Lung (tissue), 13 donors: Measurements from ENCODE around the gene MFRP. TPM values are rescaled to one million over a fixed set of nuclear protein-coding genes. Genes with fewer than 3 reads are reported as not detected.

ENCODE experiments used
- ATAC-seq: fragments of 200-7000 bp; cut with Tn5 transposase; one replicate; pipeline ENCODE4 v1.9.1; 2020; ENCODE audit warnings: moderate number of reproducible peaks; ENCODE audit not compliant: insufficient read depth, low FRiP score
- DNase-seq, 3 donors: peaks; one replicate each; pipeline ENCODE4 v3.0.0-alpha.2; 2013 to 2017
- H3K27ac ChIP-seq, 2 donors: one replicate each; pipeline ENCODE4 v1.5.1; 2013; ENCODE audit warnings: mild to moderate bottlenecking in 2 of 2, moderate library complexity in 2 of 2, control low read depth in 1 of 2, inconsistent platforms in 1 of 2, low read depth in 1 of 2, low read length in 1 of 2
- H3K27me3 ChIP-seq, 3 donors: one replicate each; pipeline ENCODE4 v1.5.1; 2013; ENCODE audit warnings: low read length in 2 of 3; ENCODE audit not compliant: control insufficient read depth in 3 of 3, insufficient read depth in 3 of 3
- H3K36me3 ChIP-seq, 4 donors: one replicate each; pipeline ENCODE4 v1.5.1; 2013; ENCODE audit warnings: low read length in 4 of 4, mild to moderate bottlenecking in 1 of 4, moderate library complexity in 1 of 4; ENCODE audit not compliant: control insufficient read depth in 4 of 4, insufficient read depth in 4 of 4
- H3K4me1 ChIP-seq, 5 donors: one replicate each; pipeline ENCODE4 v1.5.1; 2013; ENCODE audit warnings: low read length in 5 of 5, mild to moderate bottlenecking in 2 of 5, moderate library complexity in 1 of 5; ENCODE audit not compliant: control insufficient read depth in 5 of 5, insufficient read depth in 5 of 5
- H3K4me3 ChIP-seq: one replicate; pipeline ENCODE4 v1.5.1; 2013; ENCODE audit warnings: mild to moderate bottlenecking, control low read depth, moderate library complexity
- H3K9ac ChIP-seq, 2 donors: one replicate each; pipeline ENCODE4 v1.5.1; 2013; ENCODE audit warnings: low read length in 2 of 2, control low read depth in 1 of 2; ENCODE audit not compliant: insufficient read depth in 1 of 2
- H3K9me3 ChIP-seq, 4 donors: one replicate each; pipeline ENCODE4 v1.5.1; 2013; ENCODE audit warnings: low read length in 3 of 4, mild to moderate bottlenecking in 1 of 4, moderate library complexity in 1 of 4; ENCODE audit not compliant: control insufficient read depth in 4 of 4, insufficient read depth in 3 of 4
- CTCF ChIP-seq: IDR thresholded peaks from 2 replicates; pipeline ENCODE4 v1.5.1; 2012; ENCODE audit warnings: mild to moderate bottlenecking; ENCODE audit errors: control extremely low read depth, extremely low read depth
- whole genome bisulfite sequencing, 2 donors: extraction: QIAGEN DNeasy Blood & Tissue Kit; methylation state at CpG; one replicate each; pipeline ENCODE4 v1.1.7; 2013; 5-methylcytosine and 5-hydroxymethylcytosine counted together
- polyA plus RNA-seq, 2 donors: library from polyadenylated mRNA; stranded (reverse); fragments of 200-250 nt; gene quantifications; one replicate each; pipeline ENCODE4 v1.2.1, GENCODE V29; 2013
- small RNA-seq: library from RNA; depleted of rRNA; stranded (forward); fragments of <200 nt; gene quantifications from one replicate; pipeline ENCODE3, GENCODE V24; 2014; ENCODE audit warnings: low replicate concordance
- total RNA-seq, 2 donors: library from RNA; depleted of rRNA in 1 of 2; stranded (reverse); fragments of >200 nt in 1 of 2; gene quantifications; one replicate each; pipeline ENCODE4 v1.2.1, GENCODE V29; 2014 to 2021
- donor health status: control.
- donor health status: control.
- donor health status: Bipolar disorder and iron deficiency.
- donor health status: healthy.
- donor health status: DM: yes; HTN: yes; CAD: no.

The MFRP gene
- total and polyA plus RNA-seq, 4 donors = not detected

GRCh38 chr11:119293461-119293860 lies 53.0 kb downstream of the MFRP start:
- Histone ChIP-seq H3K4me3 (no peak overlapping the region), H3K9ac (no peak overlapping the region), H3K36me3 (peaks cover 4 to 22% (median 15%) of the 10 kb centered on the region in 4 donors), H3K27ac (no peak overlapping the region), H3K4me1 (peaks cover 0 to 3% (median 0%) of the 10 kb centered on the region in 5 donors), H3K27me3 (no peaks in the 10 kb centered on the region), H3K9me3 (peaks cover 0 to 5% (median 0%) of the 10 kb centered on the region in 4 donors)
- DNase-seq = no peak
- WGBS, 2 donors = 95 to 96% methylated on average over 3 of the region's 3 CpGs
- no peak for ATAC-seq
- TF ChIP-seq CTCF = no peak

GRCh38 chr11:119290894-119291497 lies 55.5 kb downstream of the MFRP start:
- peaks cover 0 to 5% (median 0%) of the 10 kb centered on the region in 4 donors for H3K9me3 ChIP-seq
- WGBS, 2 donors = 98% methylated on average over 10 of the region's 10 CpGs
- no peaks in the 10 kb centered on the region for H3K27me3 ChIP-seq
- no peak for TF ChIP-seq CTCF
- peaks cover 6 to 18% (median 10%) of the 10 kb centered on the region in 4 donors for H3K36me3 ChIP-seq
- no peak overlapping the region for H3K27ac ChIP-seq
- H3K4me1 ChIP-seq = no peaks in the 10 kb centered on the region
- H3K4me3 ChIP-seq = no peak overlapping the region
- no peak overlapping the region for H3K9ac ChIP-seq
- ATAC-seq (no peak), DNase-seq (no peak)

Small RNA genes lying within 50 kb of the gene (small RNA-seq; reads per million reads assigned to genes)
- gene RF01225 (not detected), gene RNU6-262P (not detected)

Other genes starting within 250 kb of the MFRP start
- 10 to 100 TPM; 29.4 to 50.9 TPM for gene DPAGT1, start 244.9 kb downstream of the MFRP start, total RNA-seq
- 10 to 100 TPM; 19.0 to 36.7 TPM for gene DPAGT1, start 244.9 kb downstream of the MFRP start, polyA plus RNA-seq
- gene C2CD2L, start 239.4 kb downstream of the MFRP start, total RNA-seq = 10 to 100 TPM in 1 of 2 donors, 1 to 10 TPM in 1; 6.5 to 20.7 TPM
- gene C2CD2L, start 239.4 kb downstream of the MFRP start, polyA plus RNA-seq = 10 to 100 TPM; 11.6 to 13.7 TPM
- 10 to 100 TPM; 21.2 to 24.5 TPM for gene HINFP, start 225.1 kb downstream of the MFRP start, total RNA-seq
- 10 to 100 TPM; 10.4 to 14.3 TPM for gene HINFP, start 225.1 kb downstream of the MFRP start, polyA plus RNA-seq
- under 1 TPM in 1 of 2 donors, not detected in 1; 0.28 TPM for gene ABCG4, start 197.7 kb downstream of the MFRP start, total RNA-seq
- gene ABCG4, start 197.7 kb downstream of the MFRP start, polyA plus RNA-seq = under 1 TPM; 0.03 to 0.10 TPM
- 10 to 100 TPM; 12.5 to 22.6 TPM for gene NLRX1, start 178.0 kb downstream of the MFRP start, total RNA-seq
- 10 to 100 TPM in 1 of 2 donors, 1 to 10 TPM in 1; 5.1 to 10.7 TPM for gene NLRX1, start 178.0 kb downstream of the MFRP start, polyA plus RNA-seq
- gene NHERF4, start 161.2 kb downstream of the MFRP start, total RNA-seq = under 1 TPM in 1 of 2 donors, not detected in 1; 0.37 TPM
- gene NHERF4, start 161.2 kb downstream of the MFRP start, polyA plus RNA-seq = under 1 TPM in 1 of 2 donors, not detected in 1; 0.96 TPM
- 10 to 100 TPM; 21.8 to 25.1 TPM for gene CBL, start 140.4 kb downstream of the MFRP start, total RNA-seq
- 10 to 100 TPM in 1 of 2 donors, 1 to 10 TPM in 1; 8.7 to 10.3 TPM for gene CBL, start 140.4 kb downstream of the MFRP start, polyA plus RNA-seq
- gene MCAM, start 29.6 kb downstream of the MFRP start, total RNA-seq = 100 to 1,000 TPM; 127 to 174 TPM
- 100 to 1,000 TPM in 1 of 2 donors, 10 to 100 TPM in 1; 51.9 to 120 TPM for gene MCAM, start 29.6 kb downstream of the MFRP start, polyA plus RNA-seq
- 10 to 100 TPM in 1 of 2 donors, 1 to 10 TPM in 1; 8.2 to 25.4 TPM for gene RNF26, start 12.2 kb downstream of the MFRP start, total RNA-seq
- gene RNF26, start 12.2 kb downstream of the MFRP start, polyA plus RNA-seq = 10 to 100 TPM; 11.0 to 16.3 TPM
- 10 to 100 TPM; 20.2 to 28.6 TPM for gene C1QTNF5, start 5.8 kb downstream of the MFRP start, total RNA-seq
- 10 to 100 TPM; 28.0 to 34.9 TPM for gene C1QTNF5, start 5.8 kb downstream of the MFRP start, polyA plus RNA-seq
- 1 to 10 TPM; 4.9 to 6.5 TPM for gene USP2, start 35.0 kb upstream of the MFRP start, total RNA-seq
- 1 to 10 TPM; 1.7 to 2.1 TPM for gene USP2, start 35.0 kb upstream of the MFRP start, polyA plus RNA-seq
- gene THY1, start 76.5 kb upstream of the MFRP start, total RNA-seq = 10 to 100 TPM in 1 of 2 donors, 1 to 10 TPM in 1; 9.8 to 16.8 TPM
- 10 to 100 TPM in 1 of 2 donors, 1 to 10 TPM in 1; 5.1 to 44.2 TPM for gene THY1, start 76.5 kb upstream of the MFRP start, polyA plus RNA-seq